ENCODE data around the gene PAPSS2.
"Not testable (repeated sequence)": the region's sequence is repeated elsewhere in the genome, so short reads cannot be mapped to it uniquely, and the experiment has no call there.

The PAPSS2 gene

DNA sequence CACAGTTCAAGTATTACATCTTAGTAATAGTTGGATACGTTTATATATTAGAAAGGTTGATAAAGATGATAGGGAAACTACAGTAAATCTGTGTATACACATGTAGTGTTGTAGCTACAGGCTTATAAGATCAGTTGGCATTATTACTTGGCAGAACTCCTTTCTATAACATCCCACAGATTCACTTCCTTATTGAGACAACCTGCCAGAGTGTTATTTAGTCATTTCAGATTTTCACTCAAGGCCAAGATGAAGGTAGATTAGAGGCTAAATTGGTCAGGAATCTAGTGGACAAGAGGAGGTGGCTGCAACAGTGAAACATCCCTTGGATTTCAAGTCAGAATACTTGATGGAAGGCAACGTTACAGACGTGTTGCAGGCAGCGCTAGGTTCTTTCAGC, 63.0 kb downstream of the PAPSS2 start:
- TF ChIP-seq CTCF (IDR thresholded peaks at IDR 0.05; ENCODE audit: extremely low read depth, insufficient read depth, missing control alignments): no peak
- DNase-seq (ENCODE audit: low spot score): no peak
- in situ Hi-C loops (cut with MboI; ENCODE audit: low pct_unique_long_range_greater_than_20kb, low sequenced_read_pairs, unreplicated experiment): no loop called here

- DNase-seq (ENCODE audit: low spot score): no peak
- no peak for TF ChIP-seq CTCF (IDR thresholded peaks at IDR 0.05; ENCODE audit: extremely low read depth, insufficient read depth, missing control alignments)
- in situ Hi-C loops (cut with MboI; ENCODE audit: low pct_unique_long_range_greater_than_20kb, low sequenced_read_pairs, unreplicated experiment): no loop called here
Measured at GRCh38 chr10:87723500-87723899, 63.8 kb downstream of the PAPSS2 start.

- DNase-seq (ENCODE audit: low spot score): no peak
- in situ Hi-C loops (cut with MboI; ENCODE audit: low pct_unique_long_range_greater_than_20kb, low sequenced_read_pairs, unreplicated experiment): no loop called here
- no peak for TF ChIP-seq CTCF (IDR thresholded peaks at IDR 0.05; ENCODE audit: extremely low read depth, insufficient read depth, missing control alignments)
Measured at GRCh38 chr10:87724789-87725188, 65.1 kb downstream of the PAPSS2 start.

GRCh38 chr10:87729940-87730339, 70.3 kb downstream of the PAPSS2 start:
- no peak for DNase-seq (ENCODE audit: low spot score)
- in situ Hi-C loops (cut with MboI; ENCODE audit: low pct_unique_long_range_greater_than_20kb, low sequenced_read_pairs, unreplicated experiment): loop anchor here (10.0 kb wide), 1 partner anchor 195 kb away; no protein-coding TSS in a partner anchor
- no peak for TF ChIP-seq CTCF (IDR thresholded peaks at IDR 0.05; ENCODE audit: extremely low read depth, insufficient read depth, missing control alignments)

- DNase-seq (ENCODE audit: low spot score): no peak
- TF ChIP-seq CTCF (IDR thresholded peaks at IDR 0.05; ENCODE audit: extremely low read depth, insufficient read depth, missing control alignments): no peak
- in situ Hi-C loops (cut with MboI; ENCODE audit: low pct_unique_long_range_greater_than_20kb, low sequenced_read_pairs, unreplicated experiment): loop anchor here (10.0 kb wide), 1 partner anchor 198 kb away; no protein-coding TSS in a partner anchor
Measured at GRCh38 chr10:87733081-87733480, 73.4 kb downstream of the PAPSS2 start.

- TF ChIP-seq CTCF (IDR thresholded peaks at IDR 0.05; ENCODE audit: extremely low read depth, insufficient read depth, missing control alignments): peak; percentile 74
- DNase-seq (ENCODE audit: low spot score): peak; percentile 60
- in situ Hi-C loops (cut with MboI; ENCODE audit: low pct_unique_long_range_greater_than_20kb, low sequenced_read_pairs, unreplicated experiment): loop anchor here (10.0 kb wide), 1 partner anchor 200 kb away; no protein-coding TSS in a partner anchor
Measured at GRCh38 chr10:87734987-87735827, 75.5 kb downstream of the PAPSS2 start.

- in situ Hi-C loops (cut with MboI; ENCODE audit: low pct_unique_long_range_greater_than_20kb, low sequenced_read_pairs, unreplicated experiment): loop anchor here (10.0 kb wide), 1 partner anchor 203 kb away; no protein-coding TSS in a partner anchor
- DNase-seq (ENCODE audit: low spot score): not testable (repeated sequence)
Measured at GRCh38 chr10:87738253-87738652, 78.6 kb downstream of the PAPSS2 start.

Data from GM13977 (cell line).